ES-I3 (cell line): Measurements from ENCODE around the gene PEPD.

Experiments used
- H3K36me3 ChIP-seq: 2 replicates; pipeline ENCODE4 v1.6.1; 2013; ENCODE audit warnings: mild to moderate bottlenecking, low read length, control low read depth, moderate library complexity; ENCODE audit not compliant: insufficient read depth
- H3K4me1 ChIP-seq: 2 replicates; pipeline ENCODE4 v1.6.1; 2013; ENCODE audit warnings: mild to moderate bottlenecking, control low read depth, low read length; ENCODE audit not compliant: insufficient read depth
- H3K9ac ChIP-seq: 2 replicates; pipeline ENCODE4 v1.6.1; 2013; ENCODE audit warnings: low read depth, mild to moderate bottlenecking, low read length, moderate library complexity
- H3K9me3 ChIP-seq: 2 replicates; pipeline ENCODE4 v1.6.1; 2013; ENCODE audit warnings: mild to moderate bottlenecking, low read length, moderate library complexity; ENCODE audit not compliant: control insufficient read depth, insufficient read depth

PEPD gene

DNA sequence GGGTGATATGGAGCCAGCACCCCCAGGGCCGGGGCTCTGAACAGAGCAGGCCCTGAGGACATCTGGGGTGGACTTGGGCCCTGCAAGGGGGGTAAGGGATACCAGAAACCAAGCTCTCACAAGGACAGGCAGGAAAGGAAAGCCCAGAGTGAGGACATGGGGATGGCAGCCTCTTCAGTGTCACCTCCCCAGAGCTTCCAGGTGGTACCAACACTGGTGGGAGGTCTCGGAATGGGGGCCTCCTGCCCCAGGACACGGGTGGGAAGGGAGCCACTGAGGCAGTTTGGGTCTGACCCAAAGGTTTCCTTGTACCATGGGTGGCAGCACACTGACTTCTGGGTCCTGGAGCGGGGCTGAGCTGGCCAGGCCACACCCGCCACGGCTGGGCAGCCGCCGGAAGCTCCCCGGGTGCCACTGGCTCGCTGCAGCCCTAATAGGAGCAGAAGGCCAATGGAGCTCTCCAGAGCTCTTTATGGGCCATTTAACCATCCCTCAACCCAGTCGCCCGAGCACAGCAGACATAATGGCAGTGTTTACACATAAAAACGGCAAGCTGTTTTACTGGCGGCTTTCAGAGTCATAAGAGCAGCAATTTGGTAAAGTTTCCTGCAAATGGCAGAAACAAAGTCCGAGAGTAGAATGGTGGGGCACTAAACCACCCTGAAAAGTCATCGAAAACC, 59.3 kb downstream of the PEPD start:
- no peak overlapping the region for H3K9ac ChIP-seq
- no peaks in the 10 kb centered on the region for H3K4me1 ChIP-seq
- no peaks in the 10 kb centered on the region for H3K36me3 ChIP-seq
- no peaks in the 10 kb centered on the region for H3K9me3 ChIP-seq

GRCh38 chr19:33461256-33462111, 60.1 kb downstream of the PEPD start:
- no peak overlapping the region for H3K9ac ChIP-seq
- H3K36me3 ChIP-seq = no peaks in the 10 kb centered on the region
- no peaks in the 10 kb centered on the region for H3K9me3 ChIP-seq
- H3K4me1 ChIP-seq = no peaks in the 10 kb centered on the region

DNA sequence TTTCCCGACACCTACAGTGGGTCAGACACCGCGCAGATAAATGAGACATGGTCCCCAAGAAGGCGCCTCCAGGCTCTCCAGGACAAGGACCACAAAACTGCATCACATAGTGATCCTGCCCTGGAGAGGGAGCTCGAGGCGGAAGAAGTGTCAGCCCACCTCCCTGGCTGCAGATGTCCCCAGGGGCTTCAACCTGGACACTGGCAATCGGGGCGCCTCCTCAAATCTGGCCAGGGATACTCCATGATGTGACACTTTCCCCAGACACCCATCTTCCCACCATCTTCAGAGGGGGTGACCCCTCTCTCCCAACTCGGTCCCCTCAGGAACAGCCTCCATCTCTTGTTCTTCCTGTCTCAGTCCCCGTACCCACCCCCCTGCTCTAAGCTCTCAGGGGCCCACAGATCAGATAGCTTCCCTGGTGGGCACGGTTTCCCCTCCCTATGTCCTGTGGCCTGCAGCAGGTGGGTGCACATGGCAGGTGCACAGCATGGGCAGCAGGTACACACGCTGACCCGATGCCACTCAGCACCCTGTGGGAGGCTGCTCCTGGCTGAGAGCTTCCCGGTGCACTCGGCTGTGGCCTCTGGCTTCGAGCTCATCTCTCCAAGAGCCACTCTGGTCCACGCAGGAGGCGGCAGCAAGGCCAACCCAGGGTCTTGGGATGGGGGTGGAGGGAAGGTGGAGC, 61.2 kb downstream of the PEPD start:
- H3K36me3 ChIP-seq = no peaks in the 10 kb centered on the region
- H3K9me3 ChIP-seq = no peaks in the 10 kb centered on the region
- no peak overlapping the region for H3K9ac ChIP-seq

GRCh38 chr19:33459222-33460090, 62.1 kb downstream of the PEPD start:
- Histone ChIP-seq H3K36me3 (no peaks in the 10 kb centered on the region), H3K9me3 (no peaks in the 10 kb centered on the region), H3K9ac (no peak overlapping the region), H3K4me1 (no peaks in the 10 kb centered on the region)

More for the DNA sequence above, 61.2 kb downstream of the PEPD start:
- no peaks in the 10 kb centered on the region for H3K4me1 ChIP-seq

DNA sequence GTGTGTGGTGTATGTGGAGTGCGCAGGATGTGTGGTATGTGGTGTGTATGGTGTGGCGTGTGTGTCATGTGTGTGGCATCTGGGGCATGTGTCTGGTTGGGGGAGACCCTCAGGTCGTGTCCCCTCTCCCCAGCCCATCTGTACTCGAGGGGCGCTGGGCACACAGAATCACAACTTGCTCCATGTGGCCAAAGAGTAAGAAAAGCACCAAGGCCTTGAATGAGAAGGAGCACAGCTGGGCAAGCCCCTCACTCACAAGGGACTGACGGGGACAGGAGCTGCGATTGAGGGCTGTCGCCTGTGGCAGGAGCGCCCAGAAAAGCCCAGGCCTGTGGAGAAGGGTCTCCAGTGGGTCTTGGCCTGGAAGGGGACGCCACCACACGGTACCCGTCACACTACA, 62.8 kb downstream of the PEPD start:
- Histone ChIP-seq H3K9ac (no peak overlapping the region), H3K4me1 (no peaks in the 10 kb centered on the region), H3K36me3 (no peaks in the 10 kb centered on the region), H3K9me3 (no peaks in the 10 kb centered on the region)

- H3K9me3 ChIP-seq = no peaks in the 10 kb centered on the region
These were observed 63.4 kb downstream of the PEPD start for GRCh38 chr19:33458171-33458633.

GRCh38 chr19:33456845-33457220, 64.8 kb downstream of the PEPD start:
- Histone ChIP-seq H3K4me1 (no peaks in the 10 kb centered on the region), H3K9ac (no peak overlapping the region), H3K9me3 (no peaks in the 10 kb centered on the region), H3K36me3 (no peaks in the 10 kb centered on the region)

More at GRCh38 chr19:33458171-33458633, 63.4 kb downstream of the PEPD start:
- no peaks in the 10 kb centered on the region for H3K4me1 ChIP-seq
- no peaks in the 10 kb centered on the region for H3K36me3 ChIP-seq
- H3K9ac ChIP-seq = no peak overlapping the region

DNA sequence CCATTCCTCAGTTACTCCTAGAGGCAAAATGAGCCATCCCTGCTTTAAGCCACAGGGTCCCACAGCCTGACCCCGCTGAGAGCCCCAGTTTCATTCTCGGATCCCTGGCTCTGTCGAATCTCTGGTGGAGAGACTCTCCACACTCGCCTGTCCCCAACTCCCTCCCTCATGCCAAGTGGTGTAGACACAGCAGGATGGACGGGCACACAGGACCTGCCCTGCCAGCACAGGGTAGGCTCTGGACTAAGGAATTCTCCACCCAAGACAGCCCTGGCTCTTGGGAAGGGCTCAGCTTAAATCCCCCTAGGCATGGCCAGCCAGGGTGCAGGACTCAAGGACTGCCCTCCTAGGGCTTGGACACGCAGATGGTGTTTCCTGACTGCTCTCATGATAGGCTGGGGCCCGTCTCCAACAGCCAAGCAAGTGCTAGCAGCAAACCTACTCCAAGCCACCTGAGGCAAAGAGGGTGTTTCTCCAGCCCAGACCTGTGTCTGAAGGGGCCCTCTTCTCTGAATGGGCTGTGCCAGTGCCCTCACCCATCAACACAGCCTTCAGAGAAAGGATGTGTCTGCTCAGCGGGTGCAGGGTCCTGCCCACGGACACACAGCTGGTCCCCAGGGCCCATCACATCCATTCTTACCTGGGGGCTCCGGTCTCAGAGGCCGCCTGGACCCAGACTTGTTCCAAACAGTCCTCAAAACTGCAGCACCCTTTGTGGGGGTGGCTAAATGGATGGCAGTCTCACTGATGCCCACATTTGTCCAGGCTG, 65.3 kb downstream of the PEPD start:
- Histone ChIP-seq H3K36me3 (no peaks in the 10 kb centered on the region), H3K9ac (no peak overlapping the region), H3K9me3 (no peaks in the 10 kb centered on the region), H3K4me1 (no peaks in the 10 kb centered on the region)

DNA sequence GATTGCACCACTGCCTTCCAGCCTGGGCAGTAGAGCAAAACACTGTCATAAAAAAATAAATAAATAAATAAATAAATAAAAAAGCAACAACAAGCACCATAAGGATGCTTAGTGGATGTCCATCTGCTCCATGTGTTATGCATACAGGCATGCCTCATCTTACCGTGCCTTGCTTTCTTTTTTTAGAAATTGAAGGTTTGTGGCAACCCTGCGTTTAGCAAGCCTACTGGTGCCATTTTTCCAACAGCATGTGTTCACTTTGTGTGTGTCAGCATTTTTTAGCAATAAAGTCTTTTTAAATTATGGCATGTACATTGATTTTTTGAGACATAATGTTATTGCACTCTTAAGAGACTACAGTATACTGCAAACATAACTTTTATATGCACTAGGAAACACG, 68.3 kb downstream of the PEPD start:
- no peaks in the 10 kb centered on the region for H3K9me3 ChIP-seq
- H3K9ac ChIP-seq = no peak overlapping the region
- no peaks in the 10 kb centered on the region for H3K4me1 ChIP-seq
- H3K36me3 ChIP-seq = no peaks in the 10 kb centered on the region

GRCh38 chr19:33450689-33451088, 70.9 kb downstream of the PEPD start:
- Histone ChIP-seq H3K4me1 (no peaks in the 10 kb centered on the region), H3K36me3 (no peaks in the 10 kb centered on the region), H3K9me3 (no peaks in the 10 kb centered on the region), H3K9ac (no peak overlapping the region)

GRCh38 chr19:33449799-33450198, 71.8 kb downstream of the PEPD start:
- H3K36me3 ChIP-seq = no peaks in the 10 kb centered on the region

GRCh38 chr19:33448159-33448516, 73.5 kb downstream of the PEPD start:
- H3K36me3 ChIP-seq = no peaks in the 10 kb centered on the region; the same call in 1 of the 2 replicates
- H3K9ac ChIP-seq = no peak overlapping the region
- H3K9me3 ChIP-seq = no peaks in the 10 kb centered on the region
- H3K4me1 ChIP-seq = no peaks in the 10 kb centered on the region

More at GRCh38 chr19:33449799-33450198, 71.8 kb downstream of the PEPD start:
- Histone ChIP-seq H3K4me1 (no peaks in the 10 kb centered on the region), H3K9me3 (no peaks in the 10 kb centered on the region), H3K9ac (no peak overlapping the region)

- H3K36me3 ChIP-seq = no peaks in the 10 kb centered on the region; the same call in none of the 2 replicates
- no peak overlapping the region for H3K9ac ChIP-seq
- no peaks in the 10 kb centered on the region for H3K4me1 ChIP-seq
- no peaks in the 10 kb centered on the region for H3K9me3 ChIP-seq
These were observed 74.0 kb downstream of the PEPD start for GRCh38 chr19:33447336-33448158.
